ENCODE results near the gene IBTK. TPM values are rescaled to one million over a fixed set of nuclear protein-coding genes. Genes with fewer than 3 reads are reported as not detected.

Gene IBTK
- total and polyA plus RNA-seq, 2 of the 8 experiments (the other 6 are each of a cell fraction or from before 2014, with no cell fraction given) = 4.6 to 24.2 TPM

- TF ChIP-seq CTCF (IDR thresholded peaks at IDR 0.05; ENCODE audit: control extremely low read depth in 1 of 3, insufficient read depth in 1 of 3, low read depth in 1 of 3, low read length in 3 of 3) (no peak), SAP30 (IDR thresholded peaks at IDR 0.05; ENCODE audit: insufficient read depth, insufficient replicate concordance, low read length) (no peak)
Observed at GRCh38 chr6:82208913-82209312, 38.6 kb downstream of the IBTK start (continued).

All from H1 (cell line).